Right hindlimb (tissue), 1 donor: ENCODE results near the gene EIF4EBP3.
"Not testable (repeated sequence)": the region's sequence is repeated elsewhere in the genome, so short reads cannot be mapped to it uniquely, and the experiment has no call there.

ENCODE experiments used
- DNase-seq: peaks from one replicate; pipeline ENCODE4 v3.0.0-alpha.2; 2018

Gene EIF4EBP3

DNA sequence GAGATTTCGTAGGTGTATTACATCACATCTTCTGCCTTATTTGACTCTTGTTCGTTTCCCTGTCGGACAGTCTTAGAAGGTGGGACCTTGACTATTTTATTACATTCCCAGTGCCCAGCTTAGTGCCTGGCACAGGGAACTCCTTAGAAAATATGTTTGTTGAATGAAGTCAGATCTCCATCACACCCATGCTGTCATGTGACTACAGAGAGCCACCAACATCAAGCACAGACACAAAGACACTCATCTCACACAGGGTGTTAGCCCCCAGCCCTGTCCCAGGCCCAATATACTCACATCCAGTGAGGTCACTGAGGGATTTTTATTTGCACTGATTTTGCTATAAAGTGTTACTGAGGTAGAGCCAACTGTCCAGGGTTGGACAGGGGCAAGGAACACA lies 10.5 kb downstream of the EIF4EBP3 start:
- no peak for DNase-seq

DNA sequence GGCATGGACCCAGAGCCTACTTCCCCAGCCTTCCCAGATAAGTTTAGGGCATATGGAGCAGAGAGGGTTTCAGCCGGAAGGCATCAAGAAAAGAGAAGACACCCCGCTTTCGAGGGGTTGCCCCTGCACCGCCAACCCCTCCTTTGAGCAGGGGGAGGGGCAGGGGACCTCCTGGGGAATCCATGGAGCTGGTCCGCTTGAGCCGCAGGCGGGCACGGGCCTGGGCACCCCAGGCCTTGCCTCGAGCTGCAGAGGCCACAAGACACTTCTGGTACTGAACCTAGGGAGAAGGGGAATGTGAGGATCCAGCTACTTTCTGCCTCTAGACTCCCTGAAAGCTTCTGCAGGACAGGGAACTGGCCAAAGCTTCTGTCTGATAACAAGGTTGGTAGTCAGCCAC lies 11.1 kb downstream of the EIF4EBP3 start:
- no peak for DNase-seq

DNA sequence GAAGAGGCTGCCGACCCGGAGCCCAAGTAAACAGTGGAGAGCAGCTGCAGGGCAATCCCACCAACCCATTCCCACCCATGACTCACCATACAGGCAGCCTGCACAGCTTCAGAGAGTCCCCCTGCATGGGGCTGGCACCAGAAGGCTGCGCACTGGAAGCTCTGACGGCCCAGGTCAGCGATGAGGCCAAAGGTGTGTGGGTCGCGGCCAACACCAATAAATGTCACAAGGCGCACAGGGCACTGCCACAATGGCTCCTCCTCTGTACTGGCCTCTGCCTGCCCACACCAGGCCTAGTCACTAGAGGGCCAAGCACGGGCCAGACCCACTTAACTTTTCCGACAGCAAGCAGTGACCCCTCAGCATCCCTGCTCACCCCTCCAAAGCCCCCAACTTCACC lies 12.8 kb downstream of the EIF4EBP3 start:
- DNase-seq = no peak

DNA sequence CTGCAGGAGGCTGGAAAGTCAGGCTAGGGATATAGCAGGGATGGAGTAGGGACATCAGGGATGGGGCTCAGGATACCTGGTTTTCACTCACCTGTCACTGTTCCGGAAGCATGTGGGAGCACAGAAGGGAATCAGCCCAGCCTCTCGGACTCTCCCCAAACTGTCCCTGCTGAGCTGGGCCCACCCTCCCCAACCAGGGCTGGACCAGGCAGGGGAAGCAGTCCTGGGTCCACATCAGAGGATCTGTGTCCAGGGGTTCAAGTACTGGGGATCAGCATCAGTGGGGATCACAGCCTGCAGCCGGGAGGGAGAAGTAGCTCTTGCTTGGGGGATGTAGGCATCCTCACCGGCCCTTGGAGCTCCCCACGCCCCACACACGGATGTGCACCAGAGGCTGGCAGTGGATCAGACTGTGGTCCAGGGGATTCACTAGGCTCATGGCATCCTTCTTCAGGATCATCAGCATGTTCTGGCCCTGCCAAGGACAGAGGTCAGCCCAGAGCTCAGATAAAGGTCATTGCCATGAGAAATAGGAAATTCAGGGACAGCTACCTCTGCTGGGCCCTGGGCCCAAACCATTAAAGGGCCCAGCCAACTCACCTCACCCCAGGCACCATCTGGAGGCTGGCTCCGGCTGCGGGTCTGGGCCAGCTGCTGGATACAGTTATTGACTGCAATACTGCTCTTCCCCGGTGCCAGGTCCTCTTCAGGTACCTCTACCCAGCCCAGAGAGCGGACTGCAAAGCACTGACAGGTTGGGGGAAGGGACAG lies 14.5 kb downstream of the EIF4EBP3 start:
- DNase-seq = no peak

DNA sequence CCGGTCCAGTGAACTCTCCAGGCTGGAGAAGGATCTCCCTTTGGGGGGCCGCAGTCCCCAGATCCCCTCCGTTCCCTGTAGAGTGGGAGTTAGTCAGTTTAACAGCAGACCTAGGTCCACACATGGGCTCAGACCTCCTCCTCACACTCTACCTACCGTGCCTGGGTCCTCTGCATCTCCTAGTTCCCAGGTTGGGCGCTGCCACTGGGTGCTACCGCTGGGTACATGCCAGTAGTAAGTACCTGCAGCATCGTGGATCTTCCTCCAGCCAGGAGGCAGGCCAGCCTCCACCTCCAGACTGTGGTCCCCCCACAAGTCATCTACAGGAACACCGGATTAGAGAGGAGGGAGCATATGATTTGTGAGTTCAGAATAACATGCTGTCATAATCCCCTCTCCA lies 16.1 kb downstream of the EIF4EBP3 start:
- DNase-seq = no peak

DNA sequence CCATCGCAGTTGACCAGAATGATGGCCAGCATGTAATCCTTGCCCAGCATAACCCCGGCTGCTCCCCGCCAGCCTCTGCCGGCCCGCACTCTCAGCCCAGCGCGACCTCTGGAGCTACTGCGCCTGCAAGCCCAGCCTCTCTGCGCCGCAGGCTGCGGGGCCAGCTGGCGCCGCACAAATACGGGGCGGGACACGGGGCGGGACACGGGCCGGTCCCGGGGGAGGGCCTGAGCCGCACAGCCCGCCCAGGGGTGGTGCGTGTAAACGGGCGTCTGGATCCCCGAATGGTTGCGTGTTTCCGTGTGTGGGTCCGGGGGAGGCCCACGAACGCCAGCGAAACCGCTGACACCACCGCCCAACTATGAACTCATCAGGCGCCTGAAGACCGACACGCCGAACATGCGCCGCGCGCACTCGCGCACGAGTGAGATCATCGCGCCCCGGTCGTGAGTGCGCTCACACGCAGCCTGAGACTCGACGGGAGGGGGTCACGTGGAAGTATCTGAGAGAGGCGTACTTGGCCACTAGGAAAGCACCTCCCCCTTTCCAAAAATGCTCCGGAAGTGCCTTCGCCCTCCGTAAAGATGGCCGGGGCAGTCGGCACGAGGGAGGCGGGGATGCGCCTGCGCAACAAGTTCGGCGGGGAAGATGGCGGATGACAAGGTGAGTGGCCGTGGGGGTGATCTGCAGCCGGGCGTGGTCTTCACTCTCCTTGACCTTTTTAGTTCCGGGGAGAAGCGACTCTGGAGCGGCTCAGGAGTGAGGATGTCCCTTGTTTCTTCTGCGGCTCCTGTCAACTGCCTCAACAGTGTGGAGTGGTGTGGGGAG lies 16.9 kb downstream of the EIF4EBP3 start, which contains the start of the genes APBB3 and SLC35A4:
Gene APBB3 (minus strand): TSS at position 403 of the 828 bp plus-strand sequence. CDS start 353 bp downstream, at position 50.
Gene SLC35A4 (plus strand): TSS at position 633 of the 828 bp plus-strand sequence. CDS start 2,342 bp downstream, outside the sequence.
- peak; percentile 98 for DNase-seq

DNA sequence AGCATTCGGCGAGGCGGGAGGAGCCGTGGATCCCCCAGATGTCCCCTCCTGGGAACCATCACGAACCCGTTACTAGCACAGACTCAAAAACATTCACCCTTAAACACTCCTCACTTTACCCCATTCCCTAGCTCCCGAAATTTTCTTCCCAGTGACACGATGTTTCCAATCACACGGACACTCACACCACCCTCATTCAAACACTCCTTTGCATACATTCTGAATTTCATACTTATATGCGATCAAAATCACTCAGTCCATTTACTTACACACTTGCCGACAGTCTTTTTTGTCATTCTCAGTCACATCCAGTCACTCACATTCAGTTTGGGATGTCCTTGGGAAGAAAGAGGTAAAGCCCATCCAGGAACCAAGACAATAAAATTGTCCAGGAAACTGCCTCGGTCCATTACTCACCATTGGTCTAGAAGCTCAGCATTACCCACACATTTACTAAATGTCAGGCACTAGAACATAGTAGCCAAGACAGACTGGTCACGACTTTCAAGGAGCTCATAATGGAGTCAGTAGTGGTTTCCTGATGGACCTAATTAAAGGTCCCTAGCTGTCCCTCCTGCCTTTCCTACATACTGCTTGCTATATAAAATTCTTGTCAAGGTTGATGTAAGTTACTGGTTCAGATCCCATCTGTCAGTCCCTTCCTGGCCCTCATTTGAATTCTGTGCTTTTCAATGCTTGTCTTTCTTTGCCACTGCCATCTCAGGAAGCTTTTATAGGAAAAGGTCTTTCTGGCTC lies 17.7 kb downstream of the EIF4EBP3 start:
- no peak for DNase-seq

DNA sequence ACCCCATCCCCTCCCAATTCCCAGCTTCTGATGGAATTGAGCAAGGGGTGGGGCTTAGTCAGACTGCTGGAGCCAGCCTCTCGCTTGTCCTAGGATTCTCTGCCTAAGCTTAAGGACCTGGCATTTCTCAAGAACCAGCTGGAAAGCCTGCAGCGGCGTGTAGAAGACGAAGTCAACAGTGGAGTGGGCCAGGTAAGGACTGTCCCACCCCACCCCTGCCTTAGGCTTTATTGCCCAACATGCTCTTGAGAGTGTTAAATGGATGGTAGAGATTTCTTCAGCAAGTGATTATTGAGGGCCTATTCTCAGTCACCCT lies 18.3 kb downstream of the EIF4EBP3 start:
- DNase-seq = no peak

DNA sequence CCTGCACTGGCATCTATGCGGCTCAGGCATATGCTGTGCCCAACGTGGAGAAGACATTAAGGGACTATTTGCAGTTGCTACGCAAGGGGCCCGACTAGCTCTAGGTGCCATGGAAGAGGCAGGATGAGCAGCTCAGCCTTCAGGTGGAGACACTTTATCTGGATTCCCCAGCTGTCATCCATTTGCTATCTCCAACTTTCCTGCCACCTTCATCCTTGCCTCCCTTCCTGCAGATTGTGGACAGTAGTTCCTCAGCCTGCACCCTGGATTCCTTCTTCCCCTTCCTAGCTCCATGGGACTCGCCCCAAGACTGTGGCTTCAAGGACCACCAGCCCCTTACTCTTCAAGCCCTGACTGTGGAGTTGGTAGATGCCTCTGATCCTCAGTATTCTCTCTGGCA lies 19.2 kb downstream of the EIF4EBP3 start:
- DNase-seq = no peak

DNA sequence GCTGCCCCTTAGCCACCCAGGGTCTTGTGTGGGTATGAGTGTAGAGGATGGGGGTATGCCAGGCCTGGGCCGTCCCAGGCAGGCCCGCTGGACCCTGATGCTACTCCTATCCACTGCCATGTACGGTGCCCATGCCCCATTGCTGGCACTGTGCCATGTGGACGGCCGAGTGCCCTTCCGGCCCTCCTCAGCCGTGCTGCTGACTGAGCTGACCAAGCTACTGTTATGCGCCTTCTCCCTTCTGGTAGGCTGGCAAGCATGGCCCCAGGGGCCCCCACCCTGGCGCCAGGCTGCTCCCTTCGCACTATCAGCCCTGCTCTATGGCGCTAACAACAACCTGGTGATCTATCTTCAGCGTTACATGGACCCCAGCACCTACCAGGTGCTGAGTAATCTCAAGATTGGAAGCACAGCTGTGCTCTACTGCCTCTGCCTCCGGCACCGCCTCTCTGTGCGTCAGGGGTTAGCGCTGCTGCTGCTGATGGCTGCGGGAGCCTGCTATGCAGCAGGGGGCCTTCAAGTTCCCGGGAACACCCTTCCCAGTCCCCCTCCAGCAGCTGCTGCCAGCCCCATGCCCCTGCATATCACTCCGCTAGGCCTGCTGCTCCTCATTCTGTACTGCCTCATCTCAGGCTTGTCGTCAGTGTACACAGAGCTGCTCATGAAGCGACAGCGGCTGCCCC lies 19.8 kb downstream of the EIF4EBP3 start:
- DNase-seq = no peak

DNA sequence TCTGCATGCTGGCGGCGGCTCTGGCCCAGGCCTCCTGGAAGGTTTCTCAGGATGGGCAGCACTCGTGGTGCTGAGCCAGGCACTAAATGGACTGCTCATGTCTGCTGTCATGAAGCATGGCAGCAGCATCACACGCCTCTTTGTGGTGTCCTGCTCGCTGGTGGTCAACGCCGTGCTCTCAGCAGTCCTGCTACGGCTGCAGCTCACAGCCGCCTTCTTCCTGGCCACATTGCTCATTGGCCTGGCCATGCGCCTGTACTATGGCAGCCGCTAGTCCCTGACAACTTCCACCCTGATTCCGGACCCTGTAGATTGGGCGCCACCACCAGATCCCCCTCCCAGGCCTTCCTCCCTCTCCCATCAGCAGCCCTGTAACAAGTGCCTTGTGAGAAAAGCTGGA lies 20.4 kb downstream of the EIF4EBP3 start:
- DNase-seq = no peak

DNA sequence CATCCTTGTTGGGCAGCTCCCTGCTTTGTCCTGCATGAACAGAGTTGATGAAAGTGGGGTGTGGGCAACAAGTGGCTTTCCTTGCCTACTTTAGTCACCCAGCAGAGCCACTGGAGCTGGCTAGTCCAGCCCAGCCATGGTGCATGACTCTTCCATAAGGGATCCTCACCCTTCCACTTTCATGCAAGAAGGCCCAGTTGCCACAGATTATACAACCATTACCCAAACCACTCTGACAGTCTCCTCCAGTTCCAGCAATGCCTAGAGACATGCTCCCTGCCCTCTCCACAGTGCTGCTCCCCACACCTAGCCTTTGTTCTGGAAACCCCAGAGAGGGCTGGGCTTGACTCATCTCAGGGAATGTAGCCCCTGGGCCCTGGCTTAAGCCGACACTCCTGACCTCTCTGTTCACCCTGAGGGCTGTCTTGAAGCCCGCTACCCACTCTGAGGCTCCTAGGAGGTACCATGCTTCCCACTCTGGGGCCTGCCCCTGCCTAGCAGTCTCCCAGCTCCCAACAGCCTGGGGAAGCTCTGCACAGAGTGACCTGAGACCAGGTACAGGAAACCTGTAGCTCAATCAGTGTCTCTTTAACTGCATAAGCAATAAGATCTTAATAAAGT lies 21.1 kb downstream of the EIF4EBP3 start:
- DNase-seq = no peak

DNA sequence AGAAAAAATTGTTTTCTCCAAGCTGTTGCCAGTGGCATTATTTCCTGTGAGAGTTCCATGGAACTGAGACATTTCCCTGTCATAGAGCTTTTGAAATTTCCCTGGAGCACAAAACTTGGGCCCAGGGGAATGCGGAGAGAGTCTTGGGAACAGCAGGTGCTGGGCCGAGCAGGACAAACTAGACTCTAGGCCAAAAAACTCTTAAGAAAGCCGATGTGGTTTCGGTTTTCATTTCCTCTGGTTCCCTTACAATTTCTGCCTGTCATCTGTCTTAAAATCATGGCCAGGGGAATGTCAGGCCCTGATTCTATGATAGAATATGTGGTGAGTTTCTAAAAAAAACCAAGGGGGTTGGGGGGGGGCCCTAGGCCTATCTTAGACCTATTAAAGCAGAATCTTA lies 21.7 kb downstream of the EIF4EBP3 start:
- DNase-seq = no peak

DNA sequence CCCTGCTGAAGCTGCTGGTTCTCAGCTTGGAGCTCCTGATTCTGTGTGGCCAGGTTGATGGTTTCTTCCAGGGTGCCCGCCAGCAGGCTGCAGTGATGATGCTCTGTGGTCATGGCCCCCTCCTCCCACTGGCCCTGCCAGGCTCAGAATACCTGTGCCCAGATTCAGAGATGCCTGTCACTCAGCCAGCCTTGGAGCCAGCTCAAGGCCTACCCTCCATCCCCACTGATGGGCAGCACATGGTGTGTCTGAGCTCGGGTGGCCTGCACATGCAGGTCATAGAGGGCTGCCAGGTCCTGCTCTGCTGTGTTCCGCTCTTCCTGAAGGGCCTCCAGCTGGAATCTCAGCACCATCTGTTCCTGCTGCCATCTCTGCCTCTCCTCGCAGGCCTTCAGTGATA lies 22.6 kb downstream of the EIF4EBP3 start:
- DNase-seq = no peak

DNA sequence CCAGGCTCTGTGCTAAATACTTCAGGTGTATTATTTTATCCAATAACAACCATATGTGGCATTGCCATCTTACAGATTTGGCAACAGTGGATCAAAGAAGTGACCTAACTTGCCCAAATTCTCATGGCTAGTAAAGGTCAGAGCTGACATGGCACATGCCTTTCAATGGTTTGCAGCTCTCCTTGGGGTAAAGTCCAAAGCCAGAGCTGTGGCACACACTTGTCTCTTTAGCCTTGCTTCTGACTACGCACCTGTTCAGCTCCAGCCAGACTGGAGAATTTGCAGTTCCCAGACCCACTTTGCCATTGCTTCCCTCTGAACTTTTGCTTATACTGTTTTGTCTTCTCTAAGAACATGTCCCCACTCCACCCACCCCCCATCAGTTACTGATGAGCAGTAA lies 23.0 kb downstream of the EIF4EBP3 start:
- no peak for DNase-seq

DNA sequence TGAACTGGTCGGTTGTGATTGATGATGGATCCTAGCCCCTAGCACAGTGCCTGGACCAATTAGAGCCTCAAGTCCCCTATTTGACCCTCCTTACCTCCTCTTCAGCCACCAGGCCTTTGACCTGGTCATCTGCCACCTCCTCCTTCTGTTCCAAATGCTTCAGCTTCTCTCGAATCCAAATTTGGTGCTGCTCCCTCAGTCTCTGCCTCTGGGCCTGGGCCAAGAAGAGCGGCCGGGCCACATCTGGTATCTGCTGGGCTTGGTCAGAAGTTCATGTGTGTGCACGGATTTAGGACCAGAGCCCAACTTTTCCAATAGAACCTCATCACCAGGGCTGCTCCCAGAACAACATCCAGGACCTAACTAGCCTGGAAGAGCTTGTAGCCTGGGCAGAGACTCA lies 23.6 kb downstream of the EIF4EBP3 start:
- no peak for DNase-seq

DNA sequence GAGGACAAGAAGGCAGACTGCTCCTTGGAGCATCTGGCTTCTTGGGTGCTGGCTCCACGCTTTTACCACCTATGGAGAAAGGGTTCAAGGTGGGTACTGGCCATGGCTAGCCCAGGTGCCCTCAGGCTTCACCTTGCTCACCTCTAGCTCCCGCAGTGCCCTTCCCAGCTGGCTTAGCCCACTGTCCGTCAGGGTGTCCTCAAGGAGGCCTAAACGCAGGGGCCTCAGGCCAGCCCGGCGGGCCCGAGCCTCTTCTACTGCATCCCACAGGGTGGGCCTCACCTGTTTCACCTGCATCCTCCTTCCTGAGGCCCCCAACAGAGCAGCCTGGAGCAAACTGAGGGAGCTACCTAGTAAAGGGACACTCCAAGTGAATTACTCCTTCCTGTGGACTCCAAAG lies 26.2 kb downstream of the EIF4EBP3 start:
- DNase-seq = no peak

DNA sequence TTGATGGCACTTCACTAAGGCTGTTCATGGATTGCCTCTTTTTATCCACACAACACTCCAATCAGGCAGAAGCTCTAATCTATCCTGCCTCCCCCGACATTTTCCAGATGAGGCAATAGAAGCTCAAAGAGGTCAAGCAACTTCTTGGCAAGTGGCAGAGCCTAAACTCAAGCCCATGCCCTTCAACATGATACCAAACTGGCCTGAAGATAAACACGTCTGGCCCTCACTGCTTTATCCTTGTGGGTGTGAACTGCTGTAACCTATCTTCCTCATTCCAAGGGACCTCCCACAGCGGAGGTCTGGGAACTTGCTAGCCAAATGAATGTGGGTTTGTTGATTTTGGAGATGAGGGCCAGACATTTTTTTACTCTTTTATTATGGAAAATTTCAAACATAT lies 26.7 kb downstream of the EIF4EBP3 start:
- DNase-seq = no peak

DNA sequence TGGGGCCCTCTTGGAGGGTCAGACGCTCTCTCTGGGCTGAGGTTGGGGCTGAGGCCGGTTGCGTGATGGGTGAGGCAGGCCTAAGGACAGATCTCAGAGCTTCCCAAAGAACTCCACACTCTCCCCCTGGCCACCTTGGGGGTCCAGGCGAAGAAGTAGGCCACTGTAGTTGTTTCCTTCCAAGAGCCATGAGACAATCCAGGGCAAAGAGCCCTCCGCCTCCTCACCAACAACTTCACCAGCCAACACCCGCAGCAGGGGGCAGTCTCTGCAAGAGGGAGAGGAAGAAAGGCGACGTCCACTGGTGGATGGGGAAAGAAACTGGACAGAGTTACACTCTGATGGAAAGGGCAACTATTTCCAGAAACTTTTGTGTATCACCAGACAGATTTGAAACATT lies 27.8 kb downstream of the EIF4EBP3 start:
- no peak for DNase-seq

DNA sequence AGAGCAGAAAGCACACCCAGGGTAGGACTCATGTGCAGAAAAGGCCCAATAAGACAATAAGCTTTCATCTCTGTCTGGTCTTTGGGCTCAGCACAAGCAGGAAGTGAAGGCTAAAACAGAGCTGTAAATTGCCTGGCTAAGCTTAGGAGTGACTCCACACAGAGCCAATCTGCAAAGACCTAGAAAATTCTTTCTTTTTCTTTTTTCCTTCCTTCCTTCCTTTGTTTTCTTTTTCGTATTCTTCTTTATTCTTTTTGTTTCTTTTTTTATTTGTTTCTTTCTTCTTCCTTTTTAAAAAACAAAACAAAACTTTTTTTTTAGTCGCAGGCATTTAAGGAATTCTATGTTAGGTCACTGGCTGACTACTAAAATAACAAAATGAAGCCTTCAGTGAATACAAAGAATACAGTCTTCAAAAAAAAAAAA lies 29.3 kb downstream of the EIF4EBP3 start:
- DNase-seq = no peak

DNA sequence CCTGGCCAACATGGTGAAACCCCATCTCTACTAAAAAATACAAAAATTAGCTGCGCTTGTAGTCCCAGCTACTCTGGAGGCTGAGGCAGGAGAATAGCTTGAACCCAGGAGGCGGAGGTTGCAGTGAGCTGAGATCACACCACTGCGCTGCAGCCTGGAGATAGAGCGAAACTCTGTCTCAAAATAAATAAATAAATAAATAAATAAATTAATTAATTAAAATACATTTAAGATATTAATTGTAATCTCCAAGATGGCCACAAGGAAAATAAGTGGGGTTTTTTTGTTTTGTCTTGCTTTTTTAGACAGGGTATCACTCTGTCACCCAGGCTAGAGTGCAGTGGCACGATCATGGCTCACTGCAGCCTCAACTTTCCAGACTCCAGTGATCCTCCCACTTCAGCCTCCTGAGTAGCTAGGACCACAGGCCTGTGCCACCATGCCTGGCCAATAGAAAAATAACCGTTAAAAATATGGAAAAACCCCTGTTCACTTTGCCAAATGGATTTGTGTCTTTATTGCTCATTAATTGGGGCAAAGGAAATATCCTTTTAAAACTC lies 31.8 kb downstream of the EIF4EBP3 start:
- DNase-seq = not testable (repeated sequence)

DNA sequence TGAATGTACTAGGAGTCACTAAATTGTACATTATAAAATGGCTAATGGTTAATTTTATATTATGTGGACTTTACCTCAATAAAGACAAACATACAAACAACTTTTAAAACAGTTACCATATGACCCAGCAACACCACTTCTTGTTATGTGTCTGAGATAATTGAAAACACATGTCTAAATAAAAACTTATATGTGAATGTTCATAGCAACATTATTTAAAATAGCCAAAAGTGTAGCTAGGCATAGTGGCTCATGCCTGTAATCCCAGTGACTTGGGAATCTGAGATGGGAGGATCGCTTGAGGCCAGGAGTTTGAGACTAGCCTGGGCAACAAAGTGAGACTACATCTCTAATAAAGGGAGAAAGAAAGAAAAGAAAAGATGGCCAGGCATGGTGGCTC lies 40.0 kb downstream of the EIF4EBP3 start:
- DNase-seq = no peak
